HUDEP-2 (cell line): ENCODE results near the gene FBLN7.
"Not testable (repeated sequence)": the region's sequence is repeated elsewhere in the genome, so short reads cannot be mapped to it uniquely, and the experiment has no call there.

Experiments
- DNase-seq, 76 experiments: peaks; one replicate each; lab custom pipeline; 2025; ENCODE audit not compliant: unreplicated experiment in 76 of 76; lab: John Stamatoyannopoulos, UW

Gene FBLN7

GRCh38 chr2:112181571-112182290 lies 43.5 kb downstream of the FBLN7 start:
- DNase-seq = no peak

GRCh38 chr2:112182581-112183034 lies 44.4 kb downstream of the FBLN7 start:
- no peak for DNase-seq

- no peak for DNase-seq
Observed at GRCh38 chr2:112183327-112184025, 45.3 kb downstream of the FBLN7 start.

- no peak for DNase-seq
Observed at GRCh38 chr2:112184121-112184520, 45.9 kb downstream of the FBLN7 start.

- no peak for DNase-seq
Observed at GRCh38 chr2:112185131-112185530, 46.9 kb downstream of the FBLN7 start.

GRCh38 chr2:112187046-112187715 lies 49.0 kb downstream of the FBLN7 start:
- DNase-seq = no peak

GRCh38 chr2:112187805-112188596 lies 49.8 kb downstream of the FBLN7 start:
- peak in 30 of 76 experiments; percentile 3 to 54 (median 22) for DNase-seq

GRCh38 chr2:112189001-112189556 lies 50.9 kb downstream of the FBLN7 start:
- no peak for DNase-seq

- no peak for DNase-seq
Observed at GRCh38 chr2:112194028-112194427, 55.8 kb downstream of the FBLN7 start.

GRCh38 chr2:112194482-112194881 lies 56.3 kb downstream of the FBLN7 start:
- DNase-seq = no peak

GRCh38 chr2:112195167-112195766 lies 57.1 kb downstream of the FBLN7 start:
- DNase-seq = no peak

GRCh38 chr2:112195950-112196349 lies 57.8 kb downstream of the FBLN7 start:
- DNase-seq = no peak

- no peak for DNase-seq
Observed at GRCh38 chr2:112197868-112198267, 59.7 kb downstream of the FBLN7 start.

- no peak for DNase-seq
Observed at GRCh38 chr2:112198780-112199179, 60.6 kb downstream of the FBLN7 start.

GRCh38 chr2:112199188-112199587 lies 61.0 kb downstream of the FBLN7 start:
- DNase-seq = no peak

GRCh38 chr2:112201696-112202430 lies 63.7 kb downstream of the FBLN7 start:
- no peak for DNase-seq

- no peak for DNase-seq
Observed at GRCh38 chr2:112204411-112204810, 66.2 kb downstream of the FBLN7 start.

GRCh38 chr2:112207905-112208304 lies 69.7 kb downstream of the FBLN7 start:
- not testable (repeated sequence) for DNase-seq

- peak in 23 of 76 experiments; percentile 2 to 45 (median 18) for DNase-seq
Observed at GRCh38 chr2:112216167-112216566, 78.0 kb downstream of the FBLN7 start.
